HK-2 (cell line): ENCODE results near the gene MAPT.
"Not testable (repeated sequence)": the region's sequence is repeated elsewhere in the genome, so short reads cannot be mapped to it uniquely, and the experiment has no call there.

Source experiments
- DNase-seq: peaks from one replicate; pipeline ENCODE4 v3.0.0-alpha.2; 2018; ENCODE audit not compliant: unreplicated experiment

MAPT gene

GRCh38 chr17:45927247-45927646 is 32.9 kb downstream of the MAPT start:
- no peak for DNase-seq

DNA sequence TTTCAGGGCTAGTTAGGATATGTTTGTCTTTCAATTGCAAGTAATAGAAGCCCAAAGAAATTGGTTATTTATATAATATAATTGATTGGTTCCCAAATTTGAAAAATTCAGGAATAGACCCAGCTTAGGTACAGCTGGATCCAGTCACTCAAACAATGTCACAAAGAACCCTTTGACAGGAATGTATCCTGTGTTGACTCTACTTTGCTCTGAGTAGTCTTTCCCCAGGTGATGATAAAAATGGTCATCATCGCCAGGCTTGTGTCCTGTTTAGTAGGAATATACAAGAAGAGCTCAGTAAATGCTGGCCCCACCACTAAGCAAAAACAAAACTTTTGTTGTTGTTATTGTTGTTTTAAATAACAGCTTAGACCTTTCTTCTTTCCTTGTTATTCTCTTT is 35.0 kb downstream of the MAPT start:
- DNase-seq: no peak

DNA sequence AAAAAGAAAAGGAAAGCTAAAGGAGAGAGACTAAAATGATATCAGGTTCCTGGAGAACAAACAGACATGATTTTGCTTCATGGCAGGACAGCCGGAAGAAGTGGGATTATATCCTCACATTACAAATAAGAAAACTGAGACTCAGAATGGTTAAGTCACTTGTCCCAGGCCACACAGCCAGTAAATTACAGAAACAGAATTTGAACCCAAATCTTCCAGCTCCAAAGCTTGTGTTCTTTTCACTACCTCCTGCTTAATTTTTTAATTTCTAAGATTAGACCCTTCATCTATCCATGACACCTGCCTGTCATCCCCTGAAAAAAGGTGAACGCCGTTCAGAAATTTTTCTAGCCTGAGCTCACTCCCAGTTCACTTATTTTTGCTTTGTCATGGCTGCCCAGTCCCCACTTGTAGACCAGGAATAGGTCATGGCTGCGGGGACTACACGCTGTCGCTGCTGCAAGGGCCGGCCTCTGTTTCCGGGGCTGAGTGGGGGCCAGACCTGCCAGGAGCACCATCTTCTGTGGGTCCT is 36.1 kb downstream of the MAPT start:
- DNase-seq: no peak

- no peak for DNase-seq
Observed at GRCh38 chr17:45931677-45932076, 37.3 kb downstream of the MAPT start.

- no peak for DNase-seq
Observed at GRCh38 chr17:45934044-45934979, 40.0 kb downstream of the MAPT start.

- no peak for DNase-seq
Observed at GRCh38 chr17:45935197-45935709, 40.9 kb downstream of the MAPT start.

GRCh38 chr17:45935710-45936509 is 41.6 kb downstream of the MAPT start:
- DNase-seq: no peak

DNA sequence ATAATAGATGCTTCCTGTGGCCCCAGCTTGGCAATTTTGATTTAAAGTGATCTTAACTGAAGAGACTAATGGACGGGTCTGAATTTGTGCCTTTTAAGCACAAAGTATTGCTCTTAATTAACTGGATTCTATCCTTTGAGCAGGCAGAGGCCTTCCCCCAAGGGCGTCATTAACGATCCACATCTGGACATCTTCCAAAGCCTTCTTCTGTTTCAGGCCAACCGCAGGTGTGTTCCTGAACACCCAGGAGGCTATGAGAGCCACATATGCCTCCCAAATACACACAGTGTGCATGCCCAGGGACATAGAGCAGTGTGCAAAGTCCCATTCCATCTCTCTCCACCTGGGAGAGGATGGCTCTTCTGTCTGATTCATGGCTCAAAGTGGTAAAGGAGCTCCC is 42.3 kb downstream of the MAPT start:
- no peak for DNase-seq

DNA sequence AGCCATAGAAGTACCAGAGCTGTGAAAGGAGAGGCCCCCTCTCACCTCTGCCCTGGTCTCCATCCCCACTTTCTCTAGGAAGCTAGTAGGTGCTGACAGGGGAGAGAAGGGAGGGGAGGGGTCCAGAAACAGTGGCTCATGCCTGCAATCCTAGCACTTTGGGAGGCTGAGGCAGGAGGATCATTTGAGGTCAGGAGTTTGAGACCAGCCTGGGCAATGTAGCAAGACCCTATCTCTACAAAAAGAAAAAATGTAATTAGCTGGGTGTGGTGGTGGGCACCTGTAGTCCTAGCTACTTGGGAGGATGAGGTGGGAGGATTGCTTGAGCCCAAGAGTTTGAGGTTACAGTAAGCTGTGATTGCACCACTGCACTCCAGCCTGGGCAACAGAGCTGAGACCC is 42.8 kb downstream of the MAPT start:
- not testable (repeated sequence) for DNase-seq

- DNase-seq: no peak
Observed at GRCh38 chr17:45939395-45939794, 45.0 kb downstream of the MAPT start.

DNA sequence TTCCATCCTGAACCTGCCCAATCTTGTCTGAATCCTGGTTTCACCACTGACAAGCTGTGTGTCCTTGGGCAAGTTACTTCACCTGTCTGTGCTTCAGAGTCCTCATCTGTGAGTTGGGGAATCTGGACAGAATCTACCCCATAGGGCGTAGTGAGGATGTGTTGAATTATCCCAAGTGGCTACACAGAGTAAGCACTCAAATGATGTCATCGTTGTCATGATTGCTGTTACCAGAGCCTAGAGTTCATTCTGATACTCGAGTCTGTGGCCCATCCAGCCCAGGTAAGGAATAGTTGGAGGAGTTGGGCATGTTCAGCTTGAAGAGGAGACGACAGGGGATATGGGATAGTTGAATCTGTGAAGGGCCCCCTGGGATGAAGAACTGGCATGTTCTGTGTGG is 45.9 kb downstream of the MAPT start:
- DNase-seq: no peak

- no peak for DNase-seq
Observed at GRCh38 chr17:45940826-45941225, 46.5 kb downstream of the MAPT start.

DNA sequence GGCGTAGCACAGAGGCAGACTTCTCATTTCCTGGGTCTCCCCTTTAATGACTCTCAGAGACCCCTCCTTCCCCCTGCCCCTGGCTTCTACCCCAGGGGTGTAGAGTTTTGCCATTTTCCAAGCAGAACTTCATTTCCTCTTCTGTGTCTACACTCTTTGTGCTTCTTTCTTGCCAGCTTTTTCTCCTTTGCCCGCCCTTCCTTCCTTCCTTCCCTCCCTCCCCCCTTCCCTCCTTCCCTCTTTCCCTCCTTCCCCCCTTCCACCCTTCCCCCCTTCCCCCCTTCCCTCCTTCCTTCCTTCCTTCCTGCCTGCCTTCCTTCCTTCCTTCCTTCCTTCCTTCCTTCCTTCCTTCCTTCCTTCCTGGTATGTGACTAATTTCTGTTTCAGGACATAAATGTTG is 47.0 kb downstream of the MAPT start:
- no peak for DNase-seq

- no peak for DNase-seq
Observed at GRCh38 chr17:45942284-45942683, 47.9 kb downstream of the MAPT start.

DNA sequence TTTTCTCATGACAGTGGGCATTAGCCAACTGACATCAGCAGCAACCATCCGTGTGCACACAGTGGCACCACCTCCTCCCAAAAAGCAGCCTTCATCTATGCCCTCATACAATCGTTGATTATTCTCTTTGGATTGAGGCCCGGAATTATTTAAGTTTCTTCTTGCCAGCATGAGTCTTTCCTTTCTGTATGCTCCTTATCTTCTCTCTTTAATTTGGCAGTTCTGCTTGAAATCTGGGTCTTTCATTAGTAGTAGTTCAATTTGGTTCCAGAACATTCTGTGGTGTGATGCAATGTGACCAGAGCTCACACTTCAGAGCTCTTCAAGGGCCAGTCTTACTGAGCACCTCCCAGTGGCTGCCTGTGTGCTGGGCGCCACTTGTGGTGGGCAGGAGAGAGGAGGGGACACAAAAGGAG is 52.5 kb downstream of the MAPT start:
- no peak for DNase-seq

- DNase-seq: no peak
Observed at GRCh38 chr17:45948498-45948880, 54.1 kb downstream of the MAPT start.

GRCh38 chr17:45948881-45949624 is 54.7 kb downstream of the MAPT start:
- peak; percentile 71 for DNase-seq

DNA sequence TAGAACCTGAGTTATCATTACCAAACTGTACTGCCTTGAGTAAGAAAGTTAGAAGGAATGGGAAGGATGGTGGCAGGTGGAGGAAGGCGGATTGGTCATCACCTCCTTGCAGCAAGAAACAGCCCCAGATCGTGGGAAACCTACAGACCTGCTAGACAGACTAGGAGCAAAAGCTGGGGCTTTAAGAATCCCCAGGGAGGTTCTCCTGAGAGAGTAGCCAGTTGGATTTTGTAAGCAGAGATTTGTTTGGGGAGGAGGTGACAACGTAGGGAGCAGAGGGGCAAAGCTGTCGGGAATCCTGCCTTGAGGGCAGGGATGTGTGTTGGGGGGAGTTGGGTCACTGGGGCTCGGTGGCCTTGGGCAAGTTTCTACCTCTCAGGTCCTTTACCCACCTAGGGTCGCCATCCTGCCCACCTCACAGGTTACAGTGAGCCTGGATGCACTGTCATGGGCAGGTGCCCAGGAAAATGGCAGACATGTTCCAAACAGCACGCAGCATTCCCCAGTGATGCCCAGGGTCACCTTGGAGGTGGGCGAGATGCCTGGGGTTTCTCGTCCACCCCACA is 55.5 kb downstream of the MAPT start:
- no peak for DNase-seq

DNA sequence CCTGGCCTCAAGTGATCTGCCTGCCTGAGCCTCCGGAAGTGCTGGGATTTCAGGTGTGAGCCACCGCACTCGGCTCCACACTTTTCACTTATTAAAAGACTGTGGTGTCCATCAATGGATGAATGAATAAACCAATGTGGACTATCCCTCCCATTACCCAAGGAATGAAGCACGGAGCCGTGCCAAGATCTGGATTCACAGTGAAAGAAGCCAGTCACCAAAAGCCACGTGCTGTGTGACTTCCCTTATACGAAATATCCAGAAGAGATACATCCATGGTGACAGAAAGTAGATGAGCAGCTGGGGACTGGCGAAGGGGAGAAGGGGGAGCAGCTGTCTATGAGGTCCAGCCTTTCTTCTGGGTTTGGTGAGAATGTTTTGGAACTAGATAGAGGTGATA is 56.5 kb downstream of the MAPT start:
- no peak for DNase-seq

GRCh38 chr17:45951403-45951802 is 57.0 kb downstream of the MAPT start:
- no peak for DNase-seq

DNA sequence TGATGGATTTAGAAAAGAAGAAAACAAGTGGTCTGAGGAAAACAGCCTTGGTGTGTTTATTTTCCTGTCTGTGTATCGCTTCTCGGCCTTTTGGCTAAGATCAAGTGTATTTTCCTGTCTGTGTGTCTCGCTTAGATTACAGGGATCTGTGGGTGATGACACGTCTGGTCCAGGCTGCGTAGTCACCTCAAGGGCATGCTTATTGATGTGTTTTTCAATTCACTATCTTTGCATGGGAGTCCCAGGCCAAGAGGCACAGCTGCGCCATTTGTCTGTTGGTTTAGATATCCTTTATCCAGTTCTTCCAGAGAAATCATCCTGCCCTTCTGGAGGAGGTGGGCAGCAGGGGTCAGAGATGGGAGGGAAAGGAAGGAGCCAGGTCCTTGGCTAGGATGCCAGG is 57.6 kb downstream of the MAPT start:
- no peak for DNase-seq
